NT2/D1 (cell line): ENCODE data around the gene ZNF746.

Source experiments
- SUZ12 ChIP-seq: IDR thresholded peaks from 2 replicates; pipeline ENCODE4 v1.6.1; 2011; ENCODE audit not compliant: insufficient read length, insufficient read depth; ENCODE audit errors: extremely low read depth
- YY1 ChIP-seq: IDR thresholded peaks from 2 replicates; pipeline ENCODE4 v1.6.1; 2011; ENCODE audit not compliant: insufficient read length, insufficient read depth
- ZNF274 ChIP-seq: IDR thresholded peaks from 2 replicates; pipeline ENCODE4 v1.6.1; 2011; ENCODE audit warnings: mild to moderate bottlenecking, low read depth, low read length

DNA sequence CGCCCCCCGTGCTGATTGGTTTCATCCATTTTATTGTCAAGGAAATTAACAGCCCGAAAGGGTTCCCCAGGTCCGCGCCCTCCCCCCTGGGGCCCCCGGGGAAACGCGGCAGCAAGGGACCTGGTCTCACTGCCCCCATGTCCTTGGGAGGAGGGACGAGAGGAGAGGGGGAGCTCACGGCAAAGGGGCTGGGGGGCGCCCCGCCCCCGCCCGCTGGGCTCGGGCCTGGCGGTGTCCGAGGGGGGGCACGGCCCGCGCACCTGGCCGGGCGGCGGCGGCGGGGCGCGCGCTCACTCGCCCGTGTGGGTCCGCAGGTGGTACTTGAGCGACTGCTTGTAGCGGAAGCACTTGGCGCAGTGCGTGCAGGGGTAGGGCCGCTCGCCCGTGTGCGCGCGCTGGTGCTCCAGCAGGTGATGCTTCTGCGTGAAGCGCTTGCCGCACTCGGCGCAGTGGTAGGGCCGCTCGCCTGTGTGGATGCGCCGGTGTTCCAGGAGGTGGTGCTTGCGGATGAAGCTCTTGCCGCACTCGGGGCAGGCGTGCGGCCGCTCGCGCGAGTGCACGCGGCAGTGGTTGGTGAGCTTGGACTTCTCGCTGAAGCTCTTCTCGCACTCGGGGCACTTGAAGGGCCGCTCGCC is 66.0 kb downstream of the ZNF746 start:
- TF ChIP-seq YY1 (no peak), SUZ12 (no peak), ZNF274 (no peak)
